Kidney (tissue), 14 donors: ENCODE results near the gene SRRM4. TPM values are rescaled to one million over a fixed set of nuclear protein-coding genes. Genes with fewer than 3 reads are reported as not detected.
A peak's percentile ranks its signal among the peaks of the same experiment; 100 is the strongest.

ENCODE experiments used
- DNase-seq, 5 donors: peaks; one replicate each; pipeline ENCODE4 v3.0.0-alpha.2; 2013 to 2020
- FAIRE-seq: peaks from 2 replicates; lab custom pipeline; 2012; peaks lifted over from hg19 to GRCh38; lab: Jason Lieb, UNC
- H3K27ac ChIP-seq, 2 donors: one replicate each; pipeline ENCODE4 v1.7.0; 2013; ENCODE audit warnings: low read depth in 2 of 2, low read length in 2 of 2, inconsistent platforms in 1 of 2
- H3K27me3 ChIP-seq: one replicate; pipeline ENCODE4 v1.7.1; 2013; ENCODE audit warnings: low read length, inconsistent platforms; ENCODE audit not compliant: control insufficient read depth, insufficient read depth
- H3K36me3 ChIP-seq, 3 donors: one replicate each; pipeline versions ENCODE4 v1.7.0 to v1.7.1; 2013; ENCODE audit warnings: low read length in 3 of 3, control low read depth in 1 of 3, inconsistent platforms in 1 of 3; ENCODE audit not compliant: insufficient read depth in 3 of 3, control insufficient read depth in 2 of 3
- H3K4me1 ChIP-seq, 3 donors: one replicate each; pipeline versions ENCODE4 v1.7.0 to v1.7.1; 2013; ENCODE audit warnings: low read length in 3 of 3, inconsistent platforms in 1 of 3, low read depth in 1 of 3; ENCODE audit not compliant: control insufficient read depth in 2 of 3, insufficient read depth in 2 of 3
- H3K4me3 ChIP-seq, 3 donors: one replicate each; pipeline versions ENCODE4 v1.7.0 to v1.8.1; 2013; ENCODE audit warnings: low read length in 3 of 3, control low read depth in 1 of 3, inconsistent platforms in 1 of 3
- H3K9ac ChIP-seq, 3 donors: one replicate each; pipeline versions ENCODE4 v1.7.0 to v1.7.1; 2013; ENCODE audit warnings: low read length in 3 of 3, control low read depth in 1 of 3, inconsistent platforms in 1 of 3
- H3K9me3 ChIP-seq, 3 donors: one replicate each; pipeline versions ENCODE4 v1.7.0 to v1.7.1; 2013; ENCODE audit warnings: low read length in 3 of 3, control low read depth in 1 of 3, inconsistent platforms in 1 of 3; ENCODE audit not compliant: control insufficient read depth in 2 of 3, insufficient read depth in 1 of 3
- CTCF ChIP-seq: IDR thresholded peaks from 3 replicates; pipeline ENCODE4 v1.5.1; 2012; ENCODE audit warnings: mild to moderate bottlenecking, moderate library complexity, borderline replicate concordance; ENCODE audit not compliant: insufficient read depth; ENCODE audit errors: extremely low read depth
- intact Hi-C: fragments of 100-400 bp; cut with DNase I; formaldehyde crosslinking; loops from one replicate; pipeline ENCODE4 v1.11.1; 2022
- polyA plus RNA-seq: library from polyadenylated mRNA; stranded (reverse); fragments of 350-450 nt; fragmentation: Illumina TruSeq; extraction: RNeasy Lipid Tissue Mini Kit (QIAGEN cat#74804); gene quantifications from one replicate; pipeline ENCODE4 v1.2.3, GENCODE V29; 2014; ENCODE audit warnings: low read depth, low replicate concordance; ENCODE audit not compliant: insufficient read depth
- total RNA-seq: library from RNA; stranded (reverse); fragmentation: NEBNext Ultra II Directional; extraction: Animal tissue kit (Norgen Biotek cat#: 25700); gene quantifications from one replicate; pipeline ENCODE4 v1.2.1, GENCODE V29; 2021
- donor health status: control.
- donor health status: control.
- donor health status: control.
- donor health status: control.
- donor health status: control.
- donor health status: DM: yes; HTN: yes; CAD: no.
- donor health status: Normal renal cell carcinoma (clear cell type).

The SRRM4 gene
- total and polyA plus RNA-seq, 2 donors from 2014 or later: 0.06 to 0.17 TPM

GRCh38 chr12:119114294-119114693, 133.0 kb downstream of the SRRM4 start:
- FAIRE-seq (no peak), DNase-seq (no peak)
- no peaks in the 10 kb centered on the region for H3K4me1 ChIP-seq
- H3K27ac ChIP-seq: no peak overlapping the region
- no peaks in the 10 kb centered on the region for H3K9me3 ChIP-seq
- H3K9ac ChIP-seq: no peak overlapping the region
- intact Hi-C loops: loop anchor here (10.0 kb wide), 1 partner anchor 431 kb away; no protein-coding TSS in a partner anchor
- TF ChIP-seq CTCF: no peak
- H3K36me3 ChIP-seq: no peaks in the 10 kb centered on the region
- no peak overlapping the region for H3K4me3 ChIP-seq
- no peaks in the 10 kb centered on the region for H3K27me3 ChIP-seq

- intact Hi-C loops: loop anchor here (5.0 to 10.0 kb wide), 2 partner anchors 302 to 429 kb away; no protein-coding TSS in a partner anchor
These were observed 134.1 kb downstream of the SRRM4 start for GRCh38 chr12:119115296-119115905.

GRCh38 chr12:119117936-119118335, 136.6 kb downstream of the SRRM4 start:
- no peak for FAIRE-seq
- intact Hi-C loops: loop anchor here (5.0 to 10.0 kb wide), 2 partner anchors 299 to 427 kb away; no protein-coding TSS in a partner anchor
- H3K4me3 ChIP-seq: no peak overlapping the region

More at GRCh38 chr12:119115296-119115905, 134.1 kb downstream of the SRRM4 start:
- H3K9me3 ChIP-seq: no peaks in the 10 kb centered on the region
- H3K4me1 ChIP-seq: no peaks in the 10 kb centered on the region
- TF ChIP-seq CTCF: peak; percentile 93
- no peak for FAIRE-seq
- no peak overlapping the region for H3K9ac ChIP-seq
- H3K27ac ChIP-seq: no peak overlapping the region
- no peaks in the 10 kb centered on the region for H3K27me3 ChIP-seq
- H3K4me3 ChIP-seq: no peak overlapping the region
- peak in 4 of 5 donors; percentile 24 to 71 (median 45) for DNase-seq
- H3K36me3 ChIP-seq: no peaks in the 10 kb centered on the region

More at GRCh38 chr12:119117936-119118335, 136.6 kb downstream of the SRRM4 start:
- Histone ChIP-seq H3K27ac (no peak overlapping the region), H3K9me3 (no peaks in the 10 kb centered on the region), H3K9ac (no peak overlapping the region), H3K4me1 (no peaks in the 10 kb centered on the region), H3K36me3 (no peaks in the 10 kb centered on the region), H3K27me3 (no peaks in the 10 kb centered on the region)
- TF ChIP-seq CTCF: no peak
- no peak for DNase-seq
